Spinal cord (tissue), 10 donors: ENCODE results near the gene ZNF594. TPM values are rescaled to one million over a fixed set of nuclear protein-coding genes. Genes with fewer than 3 reads are reported as not detected.
"Not testable (repeated sequence)": the region's sequence is repeated elsewhere in the genome, so short reads cannot be mapped to it uniquely, and the experiment has no call there.

ENCODE experiments used
- DNase-seq, 6 donors: peaks; one replicate each; pipeline versions ENCODE4 v3.0.0 to v3.0.0-alpha.2; 2013 to 2015; ENCODE audit warnings: low spot score in 6 of 6, low read depth in 4 of 6
- H3K27ac ChIP-seq: one replicate; pipeline ENCODE4 v1.5.1; 2013; ENCODE audit warnings: low read depth, low read length, control low read depth
- H3K27me3 ChIP-seq: one replicate; pipeline ENCODE4 v1.6.1; 2013; ENCODE audit warnings: low read length; ENCODE audit not compliant: control insufficient read depth, insufficient read depth
- H3K36me3 ChIP-seq: one replicate; pipeline ENCODE4 v1.6.1; 2013; ENCODE audit warnings: low read length; ENCODE audit not compliant: control insufficient read depth, insufficient read depth
- H3K4me1 ChIP-seq: one replicate; pipeline ENCODE4 v1.6.1; 2013; ENCODE audit warnings: low read length; ENCODE audit not compliant: control insufficient read depth, insufficient read depth
- H3K4me3 ChIP-seq: one replicate; pipeline ENCODE4 v1.5.1; 2013; ENCODE audit warnings: low read depth, low read length, control low read depth
- H3K9me3 ChIP-seq: one replicate; pipeline ENCODE4 v1.6.1; 2013; ENCODE audit warnings: low read length; ENCODE audit not compliant: control insufficient read depth, insufficient read depth
- WGBS: methylation state at CpG from one replicate; pipeline ENCODE4 v1.1.5; 2013; ENCODE audit warnings: missing lambda C conversion rate; ENCODE audit not compliant: insufficient coverage; 5-methylcytosine and 5-hydroxymethylcytosine counted together
- long read RNA-seq, 4 donors: transcript quantifications; one replicate each; lab custom pipeline, GENCODE V29; 2026
- polyA plus RNA-seq, 2 donors: library from polyadenylated mRNA; unstranded; fragments of 120-200 nt; gene quantifications; one replicate each; pipeline ENCODE4 v1.2.1, GENCODE V29; 2013; ENCODE audit not compliant: insufficient read length in 2 of 2
- total RNA-seq, 2 donors: library from RNA; depleted of rRNA in 1 of 2; stranded (reverse); fragments of 120-200 nt in 1 of 2; fragments of >200 nt in 1 of 2; gene quantifications; one replicate each; pipeline versions ENCODE4 v1.2.3 to v1.2.4, GENCODE V29; 2013 to 2014
- donor health status: healthy.

Gene ZNF594
- total RNA-seq = 10 to 100 TPM; 17.9 to 25.9 TPM
- polyA plus RNA-seq = 10 to 100 TPM; 12.4 to 15.0 TPM
- long read RNA-seq, donor 1, full-length matches to known transcripts = 7 of 7 reads
- long read RNA-seq, donor 1, partial matches to known transcripts = 0 of 7 reads
- long read RNA-seq, donor 1, other reads (novel, unspliced or antisense) = 0 of 7 reads
- long read RNA-seq, donor 2, full-length matches to known transcripts = 4 of 4 reads
- long read RNA-seq, donor 2, partial matches to known transcripts = 0 of 4 reads
- long read RNA-seq, donor 2, other reads (novel, unspliced or antisense) = 0 of 4 reads
- long read RNA-seq, donor 3, full-length matches to known transcripts = 7 of 7 reads
- long read RNA-seq, donor 3, partial matches to known transcripts = 0 of 7 reads
- long read RNA-seq, donor 3, other reads (novel, unspliced or antisense) = 0 of 7 reads
- long read RNA-seq, donor 4, full-length matches to known transcripts = 6 of 6 reads
- long read RNA-seq, donor 4, partial matches to known transcripts = 0 of 6 reads
- long read RNA-seq, donor 4, other reads (novel, unspliced or antisense) = 0 of 6 reads

DNA sequence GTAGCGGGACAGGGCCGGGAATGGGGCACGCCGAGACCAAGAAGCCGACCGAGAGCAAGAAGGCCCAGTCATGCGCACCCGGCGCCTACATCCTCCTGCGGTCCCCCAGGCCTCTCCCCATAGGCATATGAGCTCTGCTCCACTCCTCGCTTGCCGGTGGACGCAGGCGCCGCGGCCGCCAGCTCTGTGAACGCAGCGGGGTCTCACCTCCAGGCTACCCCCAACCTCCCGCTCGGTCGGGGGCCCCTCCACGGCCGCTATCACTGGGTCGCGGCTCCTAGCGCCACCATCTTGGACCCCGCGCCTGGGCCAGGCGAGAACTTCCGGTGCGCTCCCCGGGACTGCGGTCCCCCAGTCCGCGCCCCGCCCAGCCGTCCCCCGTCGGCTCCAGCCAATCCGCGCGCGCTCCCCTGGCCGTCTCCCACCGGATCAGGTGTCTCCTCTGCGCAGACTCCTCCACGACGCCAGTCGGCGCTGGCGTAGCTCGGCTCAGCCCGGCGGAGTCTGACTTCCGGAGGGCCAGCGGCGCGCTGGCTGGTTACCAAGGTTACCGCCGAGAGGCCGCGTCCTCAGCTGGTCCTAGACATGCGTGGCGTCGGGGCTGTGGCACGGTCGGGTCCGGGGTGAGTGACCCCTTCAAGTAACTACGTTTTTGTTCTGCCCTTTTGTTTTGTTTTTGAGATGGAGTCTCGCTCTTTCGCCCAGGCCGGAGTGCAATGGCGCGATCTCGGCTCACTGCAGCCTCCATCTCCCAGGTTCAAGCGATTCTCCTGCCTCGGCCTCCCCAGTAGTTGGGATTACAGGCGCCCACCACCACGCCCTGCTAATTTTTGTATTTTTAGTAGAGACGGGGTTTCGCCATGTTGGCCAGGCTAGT lies at the start of gene ZNF594:
ZNF594 (minus strand) TSS at position 328 of the 877 bp plus-strand sequence. CDS start 7,612 bp downstream, outside the sequence.
- WGBS = 3% methylated on average over 82 of the region's 82 CpGs
- peak within 1 kb of the TSS; percentile 79 for H3K27ac ChIP-seq

DNA sequence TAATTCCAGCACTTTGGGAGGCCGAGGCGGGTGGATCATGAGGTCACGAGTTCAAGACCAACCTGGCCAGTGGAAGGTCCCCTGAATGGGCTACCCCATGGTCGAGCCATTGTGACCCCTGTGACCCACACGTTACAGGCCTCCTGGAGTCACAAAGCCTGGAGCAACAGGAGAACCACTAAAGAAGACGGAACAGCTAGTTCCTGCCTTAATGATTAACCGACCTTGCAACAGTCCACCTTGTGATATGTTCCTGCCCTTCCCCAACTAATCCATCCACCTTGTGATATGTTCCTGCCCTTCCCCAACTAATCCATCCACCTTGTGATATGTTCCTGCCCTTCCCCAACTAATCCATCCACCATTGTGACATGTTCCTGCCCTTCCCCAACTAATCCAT lies 48.1 kb upstream of the ZNF594 start:
- not testable (repeated sequence) for DNase-seq, H3K9me3 ChIP-seq, H3K36me3 ChIP-seq, H3K4me1 ChIP-seq, H3K27ac ChIP-seq, H3K4me3 ChIP-seq, H3K27me3 ChIP-seq
- WGBS = 81% methylated on average over 7 of the region's 7 CpGs

More for the DNA sequence above, at the start of gene ZNF594:
- H3K36me3 ChIP-seq = peaks cover 18% of the 10 kb centered on the region
- no peaks in the 10 kb centered on the region for H3K27me3 ChIP-seq
- H3K9me3 ChIP-seq = peaks cover 5% of the 10 kb centered on the region
- DNase-seq = peak; percentile 82 to 99 (median 93)
- peaks cover 11% of the 10 kb centered on the region for H3K4me1 ChIP-seq
- peak within 1 kb of the TSS; percentile 80 for H3K4me3 ChIP-seq

DNA sequence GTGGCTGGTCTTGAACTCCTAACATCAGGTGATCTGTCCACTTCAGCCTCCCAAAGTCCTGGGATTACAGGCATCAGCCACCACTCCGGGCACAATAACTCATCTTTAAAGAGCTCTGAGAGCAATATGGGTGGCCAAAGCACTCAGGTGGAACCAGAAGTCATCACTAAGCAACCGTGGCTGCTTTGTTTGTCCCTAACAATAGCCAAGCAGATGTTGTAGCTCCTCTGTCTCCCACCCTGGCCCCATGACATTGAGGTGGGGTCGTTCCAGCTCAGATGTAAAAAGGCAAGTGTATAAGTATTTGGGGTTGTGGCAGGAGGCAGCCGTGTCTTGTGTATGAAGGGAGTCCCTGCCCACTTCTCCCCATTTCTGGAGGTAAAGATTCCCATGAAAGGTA lies 46.7 kb upstream of the ZNF594 start:
- WGBS = 24% methylated on average over 3 of the region's 4 CpGs

DNA sequence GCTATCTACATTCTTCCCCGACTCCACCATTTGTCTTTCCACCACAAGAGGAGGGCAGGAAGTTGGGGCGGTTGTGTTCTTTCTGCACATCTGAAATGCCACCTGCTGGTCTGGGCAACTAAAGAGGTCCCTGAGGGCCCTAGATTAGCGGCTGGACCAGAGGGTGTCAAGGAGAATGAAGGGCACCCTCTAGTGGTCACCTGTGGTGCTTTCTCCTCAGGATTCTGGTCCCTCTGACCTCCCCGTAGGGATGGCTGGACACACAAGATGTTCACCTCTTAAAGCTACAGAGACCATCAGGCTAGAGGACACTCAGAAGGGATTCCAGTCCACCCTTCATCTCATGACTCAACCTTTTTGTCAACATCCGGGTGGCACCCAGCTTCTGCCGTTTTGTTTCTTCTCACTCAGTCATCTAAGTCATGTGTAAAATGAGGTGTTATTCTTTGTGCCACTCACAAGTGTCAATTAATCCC lies 45.9 kb upstream of the ZNF594 start:
- Histone ChIP-seq H3K36me3 (peaks cover 13% of the 10 kb centered on the region), H3K27ac (no peak overlapping the region), H3K4me3 (no peak overlapping the region), H3K9me3 (no peaks in the 10 kb centered on the region), H3K4me1 (no peaks in the 10 kb centered on the region), H3K27me3 (no peaks in the 10 kb centered on the region)
- WGBS = 5% methylated on average over 2 of the region's 6 CpGs
- no peak for DNase-seq

More for the DNA sequence above, 46.7 kb upstream of the ZNF594 start:
- Histone ChIP-seq H3K36me3 (peaks cover 13% of the 10 kb centered on the region), H3K4me3 (no peak overlapping the region), H3K9me3 (no peaks in the 10 kb centered on the region), H3K27me3 (no peaks in the 10 kb centered on the region), H3K27ac (no peak overlapping the region), H3K4me1 (no peaks in the 10 kb centered on the region)
- no peak for DNase-seq

DNA sequence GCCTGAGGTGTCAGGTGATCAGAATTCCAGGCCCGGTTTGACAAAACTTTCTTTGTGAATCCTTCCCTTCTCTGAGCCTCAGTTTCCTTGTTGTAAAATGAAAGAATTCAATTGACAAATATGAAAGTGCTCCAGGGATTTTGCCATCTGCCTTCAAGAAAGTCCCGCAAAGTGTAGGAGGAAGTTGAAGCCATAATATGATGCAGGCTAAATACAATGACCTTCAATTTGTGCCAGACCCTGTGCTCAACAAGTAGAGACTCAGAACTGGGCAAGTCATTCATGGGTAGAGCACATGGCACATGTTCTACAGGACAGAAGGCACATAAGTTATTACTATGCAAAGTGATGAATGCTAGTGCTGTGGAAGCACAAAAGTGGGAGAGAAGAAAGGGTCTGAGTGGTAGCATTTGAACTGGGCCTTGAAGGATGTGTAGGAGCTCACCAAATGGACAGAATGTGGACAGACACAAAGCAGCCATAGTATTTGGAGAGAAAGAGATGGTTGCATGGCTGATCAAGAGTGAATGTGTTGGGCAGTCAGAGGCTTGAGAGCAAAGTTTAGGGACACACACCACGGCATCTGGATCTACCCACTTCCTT lies 45.4 kb upstream of the ZNF594 start:
- Histone ChIP-seq H3K36me3 (peaks cover 13% of the 10 kb centered on the region), H3K27me3 (no peaks in the 10 kb centered on the region), H3K4me3 (no peak overlapping the region), H3K9me3 (no peaks in the 10 kb centered on the region), H3K27ac (no peak overlapping the region), H3K4me1 (no peaks in the 10 kb centered on the region)
- WGBS = 83% methylated on average over 1 of the region's 3 CpGs
- no peak for DNase-seq

DNA sequence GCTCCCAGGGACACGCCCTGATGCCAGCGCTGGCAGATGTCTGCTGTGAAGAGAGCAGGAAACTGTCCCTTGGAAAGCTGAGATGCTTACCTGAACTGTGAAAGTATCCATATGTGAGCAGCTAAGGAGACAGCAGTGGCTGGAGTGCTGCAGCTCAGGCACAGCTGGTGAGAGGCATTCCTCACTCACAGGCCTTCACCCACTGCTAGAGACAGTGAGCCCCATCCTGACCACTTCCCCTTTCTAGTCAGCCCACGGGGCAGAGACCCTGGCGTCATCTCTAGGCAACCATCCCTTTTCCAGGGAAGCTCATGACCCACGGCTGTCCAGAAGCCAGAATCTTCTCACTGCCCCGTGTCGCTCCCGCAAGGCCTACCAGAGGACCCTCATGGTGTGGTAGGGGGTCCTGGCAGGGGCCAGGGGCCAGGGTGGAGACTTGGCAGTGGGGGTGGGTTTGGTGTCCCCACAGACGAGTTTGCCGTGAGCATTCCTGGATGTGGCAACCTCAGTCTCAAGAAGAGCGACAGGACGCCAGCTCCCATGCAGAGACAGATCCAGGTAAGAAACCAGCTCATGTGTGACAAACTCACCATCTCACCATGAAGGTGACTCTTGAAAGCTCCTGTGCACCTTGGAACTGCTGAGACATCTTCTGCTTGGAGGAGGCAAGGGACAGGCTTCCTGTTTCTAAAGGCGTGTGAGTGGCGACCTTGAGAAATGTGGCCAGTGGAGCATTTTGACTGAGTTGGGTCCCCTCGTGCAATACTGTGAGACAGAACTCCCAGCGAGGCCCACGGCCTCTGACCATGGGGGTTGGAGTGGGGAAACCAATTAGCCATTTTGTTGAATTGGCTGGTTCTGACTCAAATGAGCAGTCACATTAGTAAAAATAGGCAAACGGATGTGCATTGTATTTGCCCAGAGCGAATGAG lies 43.2 kb upstream of the ZNF594 start, which contains the start of gene SCIMP:
SCIMP (minus strand) TSS at position 216 of the 932 bp plus-strand sequence; CDS start at position 111, 105 bp downstream.
- no peaks in the 10 kb centered on the region for H3K27me3 ChIP-seq
- no peaks in the 10 kb centered on the region for H3K4me1 ChIP-seq
- no peak within 1 kb of the TSS for H3K27ac ChIP-seq
- peaks cover 24% of the 10 kb centered on the region for H3K36me3 ChIP-seq
- no peak for DNase-seq
- no peaks in the 10 kb centered on the region for H3K9me3 ChIP-seq
- 93% methylated on average over 16 of the region's 19 CpGs for WGBS
- H3K4me3 ChIP-seq = no peak within 1 kb of the TSS

DNA sequence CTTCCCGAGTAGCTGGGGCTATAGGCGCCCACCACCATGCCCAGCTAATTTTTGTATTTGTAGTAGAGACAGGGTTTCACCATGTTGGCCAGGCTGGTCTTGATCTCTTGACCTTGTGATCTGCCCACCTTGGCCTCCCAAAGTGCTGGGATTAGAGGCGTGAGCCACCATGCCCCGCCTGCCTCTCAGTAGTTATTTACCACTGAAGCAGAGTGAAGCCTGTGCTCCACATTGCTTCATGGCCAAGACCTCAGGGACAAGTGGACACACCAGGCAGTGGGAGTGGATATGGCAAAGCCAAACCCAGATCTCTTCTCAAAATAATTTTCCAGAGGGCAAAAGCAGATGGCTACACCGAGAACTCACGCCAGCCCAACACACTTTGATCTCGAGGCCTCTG lies 41.8 kb upstream of the ZNF594 start:
- H3K36me3 ChIP-seq = peaks cover 32% of the 10 kb centered on the region
- DNase-seq, H3K27ac ChIP-seq, H3K4me3 ChIP-seq, H3K27me3 ChIP-seq, H3K4me1 ChIP-seq, H3K9me3 ChIP-seq: not testable (repeated sequence)
- 92% methylated on average over 6 of the region's 7 CpGs for WGBS

DNA sequence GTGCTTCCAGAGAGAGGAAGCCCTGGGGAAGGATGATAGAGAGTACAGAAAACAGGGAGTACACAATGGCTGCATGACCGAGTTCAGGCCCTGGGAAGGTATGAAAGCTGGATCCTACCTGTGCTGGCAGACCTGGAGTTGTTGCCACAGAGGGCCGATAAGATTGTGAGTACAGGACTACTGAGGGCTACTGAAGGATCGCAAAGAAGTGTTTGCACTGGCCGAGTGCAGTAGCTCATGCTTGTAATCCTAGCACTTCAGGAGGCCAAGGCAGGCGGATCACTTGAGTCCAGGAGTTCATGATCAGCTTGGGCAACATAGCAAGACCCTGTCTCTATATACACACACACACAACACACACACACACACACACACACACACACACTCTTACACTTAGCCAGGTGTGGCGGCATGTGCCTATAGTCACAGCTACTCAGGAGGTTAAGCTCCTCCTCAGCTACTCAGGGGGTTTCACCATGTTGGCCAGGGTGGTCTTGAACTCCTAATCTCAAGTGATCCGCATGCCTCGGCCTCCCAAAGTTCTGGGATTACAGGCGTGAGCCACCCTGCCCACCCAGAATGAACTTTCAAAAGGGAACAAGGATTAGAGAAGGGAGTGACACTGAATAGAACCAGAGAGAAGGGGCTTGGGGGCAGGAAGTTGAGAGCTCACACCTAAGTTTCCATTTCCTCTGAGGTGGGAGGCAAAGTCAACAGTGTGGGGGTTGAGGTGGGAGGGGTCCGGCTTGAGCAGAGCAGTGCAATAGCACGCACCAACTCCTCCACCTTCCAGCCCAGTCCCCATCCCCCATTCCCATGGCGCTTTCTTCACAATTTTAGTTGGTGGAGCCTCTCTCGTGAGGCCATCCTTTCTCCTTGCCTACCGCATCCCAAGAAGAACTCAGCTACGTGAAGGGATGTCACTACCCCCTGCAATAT lies 35.5 kb upstream of the ZNF594 start:
- no peak overlapping the region for H3K27ac ChIP-seq
- 98% methylated on average over 7 of the region's 15 CpGs for WGBS
- no peaks in the 10 kb centered on the region for H3K4me1 ChIP-seq
- H3K27me3 ChIP-seq = no peaks in the 10 kb centered on the region
- H3K36me3 ChIP-seq = peaks cover 51% of the 10 kb centered on the region
- no peak for DNase-seq
- no peak overlapping the region for H3K4me3 ChIP-seq
- no peaks in the 10 kb centered on the region for H3K9me3 ChIP-seq
